Measurements from ENCODE around the gene SSTR3.
"Not testable (repeated sequence)": the region's sequence is repeated elsewhere in the genome, so short reads cannot be mapped to it uniquely, and the experiment has no call there.

The SSTR3 gene

GRCh38 chr22:37179622-37180420 lies 32.5 kb downstream of the SSTR3 start:
- no peak for ATAC-seq

GRCh38 chr22:37179126-37179470 lies 33.2 kb downstream of the SSTR3 start:
- ATAC-seq: no peak

- ATAC-seq: no peak
Measured at GRCh38 chr22:37178350-37179125, 33.7 kb downstream of the SSTR3 start.

DNA sequence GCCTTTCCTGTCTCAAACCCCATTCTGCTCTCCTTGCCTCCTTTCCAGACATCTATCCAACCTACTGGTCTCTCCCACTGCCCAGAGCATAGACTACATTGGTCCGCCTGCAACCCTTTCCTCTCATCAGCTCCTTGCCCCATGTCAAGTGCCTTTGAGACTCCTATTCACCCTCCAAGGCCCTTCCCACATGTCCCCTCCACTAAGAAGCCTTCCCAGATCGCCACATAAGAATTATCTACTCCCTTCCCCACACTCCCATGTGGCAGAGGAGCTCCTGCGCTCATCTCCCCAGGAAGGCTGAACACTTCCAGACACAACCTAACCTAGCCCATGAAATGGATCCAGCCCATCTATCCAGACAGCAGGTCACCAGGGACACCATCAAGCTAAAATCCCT lies 34.5 kb downstream of the SSTR3 start:
- no peak for ATAC-seq

DNA sequence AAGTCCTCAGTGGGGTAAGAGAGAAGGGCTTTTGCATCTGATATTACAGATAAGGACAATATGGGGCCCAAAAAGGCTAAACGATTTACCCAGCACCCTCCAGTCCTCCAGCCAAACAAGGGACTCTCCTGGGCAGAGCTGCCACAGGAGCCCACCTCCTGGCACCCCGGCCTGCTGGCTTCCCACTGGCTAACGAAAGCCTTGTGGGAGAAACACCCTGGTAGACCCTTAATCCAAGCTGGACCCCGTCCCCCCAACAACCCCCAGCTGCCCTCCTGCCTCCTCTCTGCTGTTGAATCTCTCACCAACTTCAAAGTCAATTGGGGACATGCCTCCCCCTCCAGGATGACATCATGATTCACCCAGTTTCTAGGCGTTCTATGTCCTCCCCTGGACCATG lies 35.1 kb downstream of the SSTR3 start:
- no peak for ATAC-seq

DNA sequence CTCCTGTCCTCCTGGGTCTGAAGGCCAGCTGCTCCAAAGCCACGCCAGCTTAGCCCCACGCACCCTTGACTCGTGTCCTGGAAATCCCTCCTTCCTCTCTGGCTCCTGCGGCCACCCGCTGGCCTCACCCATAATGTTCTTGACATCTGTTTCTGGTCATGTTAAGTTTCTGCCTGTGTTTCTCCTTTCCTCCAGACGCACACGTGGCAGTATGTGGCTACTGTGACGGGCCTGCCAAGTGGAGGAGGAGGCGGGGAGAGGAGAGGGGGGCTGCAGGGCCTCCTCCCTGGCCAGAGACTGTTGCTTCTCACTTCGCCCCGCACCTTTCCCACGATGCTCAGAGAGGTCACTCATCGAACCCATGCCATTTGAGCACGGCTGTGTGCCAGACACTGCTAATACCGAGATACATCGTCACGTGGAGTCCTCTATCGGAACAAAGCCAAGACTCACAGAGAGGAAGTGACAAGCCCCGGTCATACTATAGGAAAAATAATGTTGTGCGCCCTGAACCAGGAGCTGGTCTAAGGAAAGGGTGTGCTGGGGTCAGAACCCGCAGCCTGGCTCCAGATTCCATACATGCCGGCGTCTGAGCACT lies 35.7 kb downstream of the SSTR3 start:
- ATAC-seq: peak; percentile 81 to 82

DNA sequence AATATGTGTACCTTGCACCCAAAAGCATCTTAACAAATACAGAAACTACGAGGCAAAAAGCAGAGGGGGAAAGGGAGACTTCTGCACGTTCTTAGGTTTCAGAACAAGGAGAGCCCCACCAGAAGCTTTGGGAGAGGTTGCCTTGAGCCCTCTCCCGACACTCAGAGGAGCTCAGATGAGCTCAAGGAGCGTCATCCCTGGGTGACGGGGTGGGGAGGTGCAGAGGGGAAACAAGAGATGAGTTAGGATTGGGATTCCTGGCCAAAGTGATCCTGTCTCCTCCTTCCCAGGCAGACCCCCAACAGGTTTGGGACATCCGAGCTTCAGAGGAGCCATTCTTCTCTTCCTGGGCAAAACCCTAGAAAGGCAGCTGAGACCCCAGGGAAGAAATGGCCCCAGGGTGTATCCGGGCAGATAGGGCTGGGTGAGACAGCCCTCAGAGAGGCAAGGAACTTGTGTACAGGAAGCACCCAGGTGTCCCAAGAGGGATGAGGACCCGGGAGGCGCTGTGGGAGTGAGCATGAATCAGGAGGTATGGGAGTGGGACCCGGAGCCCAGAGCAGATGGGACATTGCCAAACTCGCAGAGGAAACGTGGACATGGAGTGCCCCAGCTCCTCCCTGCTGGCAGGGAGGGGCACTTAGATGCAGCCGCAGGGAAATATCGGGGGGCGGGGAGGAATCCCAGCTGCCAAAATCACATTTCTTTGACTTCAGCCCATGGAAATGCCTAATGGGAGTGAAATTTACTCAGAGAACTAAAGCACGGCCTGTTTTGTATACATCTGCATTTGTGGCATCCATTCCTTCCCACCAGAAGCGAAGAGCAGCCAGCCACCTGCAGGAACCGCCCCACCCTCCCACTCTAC lies 36.6 kb downstream of the SSTR3 start:
- ATAC-seq: no peak

DNA sequence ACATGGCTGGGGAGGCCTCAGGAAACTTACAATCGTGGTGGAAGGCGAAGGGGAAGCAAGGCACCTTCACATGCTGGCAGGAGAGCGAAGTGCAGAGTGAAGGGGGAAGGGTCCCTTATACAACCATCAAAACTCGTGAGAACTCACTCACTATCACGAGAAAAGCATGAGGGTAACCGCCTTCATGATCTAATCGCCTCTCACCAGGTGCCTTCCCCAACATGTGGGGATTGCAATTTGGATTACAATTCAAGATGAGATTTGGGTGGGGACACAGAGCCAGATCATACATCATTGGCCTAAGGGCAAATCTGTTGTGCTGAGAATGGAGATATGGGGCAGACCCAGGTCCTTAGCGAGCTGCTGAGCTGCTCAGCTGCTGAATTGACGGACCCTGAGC lies 37.3 kb downstream of the SSTR3 start:
- ATAC-seq: no peak

- ATAC-seq: no peak
Measured at GRCh38 chr22:37173709-37174108, 38.6 kb downstream of the SSTR3 start.

DNA sequence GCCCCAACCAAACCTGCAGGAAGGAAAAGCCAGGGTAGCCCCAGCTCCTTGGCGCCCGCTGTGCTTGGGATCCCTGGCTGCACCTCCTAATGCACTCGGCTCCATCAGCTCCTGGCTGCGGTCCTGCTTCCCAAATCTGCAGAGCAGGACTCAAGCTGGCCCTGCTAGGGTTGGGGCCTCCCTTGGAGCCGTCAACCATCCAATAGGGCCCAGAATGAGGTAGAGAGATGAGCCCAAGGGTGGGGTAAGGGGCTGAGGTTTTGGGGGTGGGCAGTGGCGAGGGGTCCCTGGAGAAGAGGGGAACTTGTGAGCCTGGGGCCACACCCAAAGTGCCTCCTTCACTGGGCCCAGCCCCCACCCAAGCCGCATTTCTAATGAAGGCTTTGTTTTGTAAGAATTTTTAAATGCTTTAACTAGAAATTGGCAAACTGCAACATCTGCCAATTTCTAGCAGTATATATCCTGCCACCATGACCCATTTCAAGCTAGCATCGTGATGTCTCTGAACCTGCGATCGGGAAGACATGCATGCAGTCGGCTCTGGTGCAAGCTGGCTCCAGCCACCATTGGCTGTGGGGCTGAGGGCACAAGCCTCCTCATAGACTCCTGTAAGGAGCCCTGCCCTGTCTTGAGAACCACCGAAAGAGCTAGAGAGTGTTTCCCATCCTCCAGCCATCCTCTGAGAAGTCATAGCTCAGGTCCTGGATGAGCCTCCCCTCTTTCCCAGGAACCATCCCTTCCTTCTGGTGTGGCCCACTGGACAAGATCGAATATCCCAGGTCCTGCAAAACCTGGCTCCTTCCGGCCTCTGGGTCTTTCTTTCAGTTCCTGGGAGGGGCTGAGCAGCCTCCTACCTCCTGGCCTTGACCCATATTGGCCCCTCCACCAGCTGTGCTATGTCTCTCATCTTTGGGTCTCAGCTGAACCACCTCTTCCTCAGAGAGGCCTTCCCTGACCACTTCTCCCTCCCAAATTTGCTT lies 39.7 kb downstream of the SSTR3 start:
- ATAC-seq: no peak

GRCh38 chr22:37171662-37172061 lies 40.6 kb downstream of the SSTR3 start:
- ATAC-seq: no peak

- ATAC-seq: not testable (repeated sequence)
Measured at GRCh38 chr22:37170689-37171405, 41.4 kb downstream of the SSTR3 start.

- ATAC-seq: no peak
Measured at GRCh38 chr22:37169947-37170688, 42.2 kb downstream of the SSTR3 start.

DNA sequence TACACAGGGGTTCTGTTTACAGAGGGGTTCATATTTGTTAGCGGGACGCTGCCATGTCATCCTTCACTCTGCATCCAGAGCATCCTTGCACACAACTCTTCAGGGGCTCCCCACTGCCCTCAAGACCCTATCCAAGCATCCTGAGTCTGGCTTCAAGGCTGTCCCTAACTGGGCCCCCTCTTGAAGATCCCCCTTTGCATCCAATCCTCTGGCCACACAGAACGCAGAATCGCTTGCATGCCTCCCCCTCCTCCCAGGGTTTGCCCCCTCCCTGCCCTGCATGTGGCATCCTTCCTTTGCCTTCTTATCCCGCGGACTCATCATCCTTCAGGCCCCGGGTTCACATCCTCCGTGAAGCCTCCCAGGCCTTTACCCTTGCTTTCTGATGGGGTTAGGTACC lies 42.9 kb downstream of the SSTR3 start:
- ATAC-seq: no peak

DNA sequence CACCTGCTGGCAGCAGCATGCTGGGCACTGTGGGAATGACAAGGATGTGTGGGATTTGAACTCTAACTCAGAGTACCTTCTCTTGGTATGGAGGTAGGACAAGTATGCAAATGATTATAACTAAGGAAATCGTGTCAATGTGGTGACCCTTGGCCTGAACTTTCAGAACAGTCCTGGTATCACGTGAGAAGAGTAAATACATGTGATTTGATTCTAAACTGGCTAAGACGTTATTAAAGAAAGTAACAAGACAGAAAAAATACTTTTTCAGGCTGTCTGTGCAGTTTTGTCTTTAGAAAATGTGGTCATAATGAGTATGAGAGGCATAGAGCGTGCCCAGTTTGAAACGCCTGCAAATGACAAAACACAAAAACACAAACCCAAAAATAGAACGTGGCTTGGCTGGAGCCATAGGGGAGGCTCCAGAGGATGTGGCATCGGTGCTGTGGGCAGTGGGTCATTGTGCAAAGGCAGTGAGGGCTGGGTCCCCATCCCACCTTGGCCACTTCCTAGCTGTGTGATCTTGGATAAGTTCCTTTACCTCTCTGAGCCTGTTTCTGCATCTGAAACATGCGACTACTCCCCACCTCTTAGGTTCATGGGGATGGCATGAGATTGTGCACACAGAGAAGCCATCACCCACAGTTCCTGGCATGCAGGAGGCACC lies 44.2 kb downstream of the SSTR3 start:
- ATAC-seq: peak; percentile 8 to 12

DNA sequence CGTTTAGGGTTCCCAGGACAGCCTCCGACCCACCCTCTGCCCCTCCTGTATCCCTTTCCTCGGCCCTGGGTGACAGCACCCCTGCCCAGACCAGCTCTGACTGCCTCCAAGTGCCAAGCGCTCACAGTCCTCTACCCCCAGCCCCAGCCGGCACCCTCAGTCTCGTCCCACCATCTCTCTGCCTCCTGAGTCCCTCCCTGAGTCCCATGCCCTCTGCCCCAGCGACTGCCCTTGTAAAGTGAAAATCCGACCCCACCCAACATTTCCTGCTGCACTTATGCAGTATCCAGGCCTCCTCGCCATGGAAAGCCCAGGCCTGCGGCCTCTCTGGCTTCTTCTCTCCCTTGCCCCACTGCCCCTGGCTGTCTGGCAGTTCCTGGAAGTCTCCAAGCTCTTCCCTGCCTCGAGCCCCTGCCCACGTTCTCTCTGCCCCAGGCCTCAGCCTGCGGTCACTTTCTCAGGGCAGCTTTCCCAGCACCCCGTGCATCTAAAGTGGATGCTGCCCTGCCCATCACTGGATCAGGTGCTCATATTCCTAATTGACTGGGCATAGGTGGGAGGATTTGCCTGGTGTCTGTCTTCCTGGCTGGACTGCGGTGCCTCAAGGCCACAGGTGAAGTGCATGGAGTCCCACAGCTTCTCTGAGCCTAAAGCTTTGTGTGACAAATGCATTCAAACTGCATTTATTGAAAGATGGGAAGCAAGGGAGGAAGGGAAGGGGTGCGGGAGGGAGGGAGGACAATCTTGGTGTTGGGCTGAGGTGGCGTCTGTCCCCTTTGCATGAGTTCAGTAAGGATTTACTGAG lies 44.9 kb downstream of the SSTR3 start:
- ATAC-seq: no peak

- peak; percentile 25 to 27 for ATAC-seq
Measured at GRCh38 chr22:37166675-37167066, 45.6 kb downstream of the SSTR3 start.

- no peak for ATAC-seq
Measured at GRCh38 chr22:37165940-37166674, 46.2 kb downstream of the SSTR3 start.
